Activated naive CD4-positive, alpha-beta T cell treated with anti-CD3 and anti-CD28 coated beads, Interleukin-2, amount 50 U/mL, for 16 hours (primary cell): ENCODE measurements around the gene COL27A1.

Experiments
- DNase-seq: peaks from one replicate; pipeline ENCODE4 v3.0.0-alpha.2; 2020

The COL27A1 gene

GRCh38 chr9:114169029-114169951 lies 14.0 kb downstream of the COL27A1 start:
- no peak for DNase-seq

GRCh38 chr9:114169952-114170770 lies 14.8 kb downstream of the COL27A1 start:
- no peak for DNase-seq

- DNase-seq, result no peak
These were observed 15.6 kb downstream of the COL27A1 start for GRCh38 chr9:114170771-114171461.

- DNase-seq, result no peak
These were observed 16.2 kb downstream of the COL27A1 start for GRCh38 chr9:114171500-114171899.

GRCh38 chr9:114172981-114173833 lies 17.9 kb downstream of the COL27A1 start:
- DNase-seq, result no peak

GRCh38 chr9:114174557-114174875 lies 19.2 kb downstream of the COL27A1 start:
- no peak for DNase-seq

GRCh38 chr9:114174876-114175771 lies 19.8 kb downstream of the COL27A1 start:
- no peak for DNase-seq

GRCh38 chr9:114176624-114177291 lies 21.4 kb downstream of the COL27A1 start:
- no peak for DNase-seq

GRCh38 chr9:114177423-114178064 lies 22.2 kb downstream of the COL27A1 start:
- DNase-seq, result no peak

GRCh38 chr9:114178076-114178475 lies 22.7 kb downstream of the COL27A1 start:
- DNase-seq, result no peak

- no peak for DNase-seq
These were observed 23.6 kb downstream of the COL27A1 start for GRCh38 chr9:114178756-114179450.

- DNase-seq, result no peak
These were observed 24.2 kb downstream of the COL27A1 start for GRCh38 chr9:114179516-114179915.

- DNase-seq, result no peak
These were observed 25.6 kb downstream of the COL27A1 start for GRCh38 chr9:114180696-114181606.

- no peak for DNase-seq
These were observed 26.5 kb downstream of the COL27A1 start for GRCh38 chr9:114181607-114182409.

GRCh38 chr9:114183006-114183405 lies 27.7 kb downstream of the COL27A1 start:
- DNase-seq, result no peak

GRCh38 chr9:114184071-114184470 lies 28.7 kb downstream of the COL27A1 start:
- DNase-seq, result no peak

GRCh38 chr9:114184866-114185265 lies 29.5 kb downstream of the COL27A1 start:
- DNase-seq, result no peak
